ENCODE measurements around the gene MEIKIN.

MEIKIN gene

GRCh38 chr5:131945551-131946168 is at the start of gene MEIKIN:
Gene MEIKIN, minus strand, starts transcription at chr5:131945663. Its CDS starts 158 bp downstream, at chr5:131945505.
- TF ChIP-seq CTCF (IDR thresholded peaks at IDR 0.05; ENCODE audit: low read depth, low read length), result no peak
- no peak for DNase-seq (ENCODE audit: low read depth, low spot score)
- in situ Hi-C loops (cut with HindIII; ENCODE audit: low sequenced_read_pairs), result no loop called here
- no peak within 1 kb of the TSS for H3K4me3 ChIP-seq (ENCODE audit: low read depth, low read length)

GRCh38 chr5:131994533-131995226 is 49.2 kb upstream of the MEIKIN start:
- no peak for DNase-seq (ENCODE audit: low read depth, low spot score)
- in situ Hi-C loops (cut with HindIII; ENCODE audit: low sequenced_read_pairs), result no loop called here
- no peak for TF ChIP-seq CTCF (IDR thresholded peaks at IDR 0.05; ENCODE audit: low read depth, low read length)
- no peak overlapping the region for H3K4me3 ChIP-seq (ENCODE audit: low read depth, low read length)

- no peak for DNase-seq (ENCODE audit: low read depth, low spot score)
- no peak for TF ChIP-seq CTCF (IDR thresholded peaks at IDR 0.05; ENCODE audit: low read depth, low read length)
Observed at GRCh38 chr5:131994090-131994489, 48.6 kb upstream of the MEIKIN start.

GRCh38 chr5:131993676-131994075 is 48.2 kb upstream of the MEIKIN start:
- H3K4me3 ChIP-seq (ENCODE audit: low read depth, low read length), result no peak overlapping the region
- no peak for DNase-seq (ENCODE audit: low read depth, low spot score)
- no peak for TF ChIP-seq CTCF (IDR thresholded peaks at IDR 0.05; ENCODE audit: low read depth, low read length)
- in situ Hi-C loops (cut with HindIII; ENCODE audit: low sequenced_read_pairs), result no loop called here

More at GRCh38 chr5:131994090-131994489, 48.6 kb upstream of the MEIKIN start:
- in situ Hi-C loops (cut with HindIII; ENCODE audit: low sequenced_read_pairs), result no loop called here
- no peak overlapping the region for H3K4me3 ChIP-seq (ENCODE audit: low read depth, low read length)

- DNase-seq (ENCODE audit: low read depth, low spot score), result no peak
- TF ChIP-seq CTCF (IDR thresholded peaks at IDR 0.05; ENCODE audit: low read depth, low read length), result no peak
- H3K4me3 ChIP-seq (ENCODE audit: low read depth, low read length), result no peak overlapping the region
- in situ Hi-C loops (cut with HindIII; ENCODE audit: low sequenced_read_pairs), result no loop called here
Observed at GRCh38 chr5:131992370-131992769, 46.9 kb upstream of the MEIKIN start.

- H3K4me3 ChIP-seq (ENCODE audit: low read depth, low read length), result no peak overlapping the region
- in situ Hi-C loops (cut with HindIII; ENCODE audit: low sequenced_read_pairs), result no loop called here
- no peak for DNase-seq (ENCODE audit: low read depth, low spot score)
- no peak for TF ChIP-seq CTCF (IDR thresholded peaks at IDR 0.05; ENCODE audit: low read depth, low read length)
Observed at GRCh38 chr5:131991593-131992324, 46.3 kb upstream of the MEIKIN start.
